Measurements from ENCODE around the gene EDA. TPM values are rescaled to one million over a fixed set of nuclear protein-coding genes. Genes with fewer than 3 reads are reported as not detected.

The EDA gene
- total RNA-seq, 1 experiment from 2014 or later = 0.15 TPM

DNA sequence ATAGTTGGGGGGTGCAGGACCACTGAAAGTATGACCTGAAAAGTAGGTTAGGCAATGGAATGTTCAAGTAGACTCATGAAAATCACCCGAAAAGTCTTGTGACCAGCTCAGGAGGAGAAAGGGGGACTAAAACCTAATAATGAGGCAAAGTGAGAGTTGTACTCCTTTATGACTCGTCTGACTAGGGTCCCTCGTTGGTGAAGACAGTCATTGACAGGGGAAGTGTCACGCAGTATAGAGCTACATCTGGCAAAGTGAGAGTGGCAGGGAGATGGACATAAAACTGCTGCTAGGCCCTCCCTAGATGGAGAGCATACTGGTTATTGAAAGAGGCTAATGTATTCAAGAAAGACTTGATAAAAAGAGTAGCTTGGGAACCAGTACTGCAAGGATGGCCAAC lies 466.8 kb downstream of the EDA start:
- Histone ChIP-seq H3K9me2 (replicated peaks; ENCODE audit: low read length) (no peaks in the 10 kb centered on the region), H3K79me2 (ENCODE audit: low read length) (no peaks in the 10 kb centered on the region), H3K27ac (ENCODE audit: low read length) (no peak overlapping the region), H3K9me3 (ENCODE audit: low read length) (no peaks in the 10 kb centered on the region), H3K9ac (ENCODE audit: low read length) (no peak overlapping the region), H3K36me3 (ENCODE audit: low read depth, low read length) (no peaks in the 10 kb centered on the region), H3F3A (ENCODE audit: low read length, unreplicated experiment) (no peaks in the 10 kb centered on the region), H4K20me1 (ENCODE audit: low read length) (no peaks in the 10 kb centered on the region), H2AFZ (ENCODE audit: low read length) (no peak overlapping the region), H3K4me1 (ENCODE audit: insufficient read depth, low read length) (peaks cover 20% of the 10 kb centered on the region), H3K27me3 (ENCODE audit: low read length) (no peaks in the 10 kb centered on the region), H3K4me3 (ENCODE audit: low read length) (no peak overlapping the region), H3K4me2 (ENCODE audit: low read length) (no peak overlapping the region)
- no TSS peak for BruUV-seq (replicated peaks)
- no peak for TF ChIP-seq EZH2phosphoT487 (IDR thresholded peaks at IDR 0.05; ENCODE audit: borderline replicate concordance, low read length)
- TF ChIP-seq CTCF (conservative IDR thresholded peaks at IDR 0.05; ENCODE audit: low read depth, low read length) = no peak
- TF ChIP-seq EZH2 (IDR thresholded peaks at IDR 0.05; ENCODE audit: low read length, unreplicated experiment) = no peak
- DNase-seq (no peak), ATAC-seq (no peak)
- ChIA-PET CTCF (no interaction called here), POLR2A (ENCODE audit: unreplicated experiment) (interaction anchor here (0.6 kb wide), 1 partner anchor 50 kb away, joined by 3 read pairs; the partner anchor contains the start of gene IGBP1)
- intact Hi-C loops (cut with micrococcal nuclease) = no loop called here

- DNase-seq (no peak), ATAC-seq (no peak)
- Histone ChIP-seq H3K36me3 (ENCODE audit: low read depth, low read length) (no peaks in the 10 kb centered on the region), H3K79me2 (ENCODE audit: low read length) (no peaks in the 10 kb centered on the region), H3K4me1 (ENCODE audit: insufficient read depth, low read length) (peaks cover 40% of the 10 kb centered on the region), H3K27me3 (ENCODE audit: low read length) (no peaks in the 10 kb centered on the region), H4K20me1 (ENCODE audit: low read length) (no peaks in the 10 kb centered on the region), H3K4me3 (ENCODE audit: low read length) (no peak overlapping the region), H3K27ac (ENCODE audit: low read length) (no peak overlapping the region), H3K9ac (ENCODE audit: low read length) (no peak overlapping the region), H3F3A (ENCODE audit: low read length, unreplicated experiment) (no peaks in the 10 kb centered on the region), H3K9me2 (replicated peaks; ENCODE audit: low read length) (no peaks in the 10 kb centered on the region), H3K4me2 (ENCODE audit: low read length) (no peak overlapping the region), H3K9me3 (ENCODE audit: low read length) (no peaks in the 10 kb centered on the region), H2AFZ (ENCODE audit: low read length) (no peak overlapping the region)
- ChIA-PET CTCF (no interaction called here), POLR2A (ENCODE audit: unreplicated experiment) (no interaction called here)
- TF ChIP-seq EZH2phosphoT487 (IDR thresholded peaks at IDR 0.05; ENCODE audit: borderline replicate concordance, low read length) = no peak
- TF ChIP-seq EZH2 (IDR thresholded peaks at IDR 0.05; ENCODE audit: low read length, unreplicated experiment) = no peak
- TF ChIP-seq CTCF (conservative IDR thresholded peaks at IDR 0.05; ENCODE audit: low read depth, low read length) = no peak
- intact Hi-C loops (cut with micrococcal nuclease) = no loop called here
- no TSS peak for BruUV-seq (replicated peaks)
These were observed 468.8 kb downstream of the EDA start for GRCh38 chrX:70084592-70085240.

All from PC-3 (cell line).